ENCODE data around the gene VAC14. TPM values are rescaled to one million over a fixed set of nuclear protein-coding genes. Genes with fewer than 3 reads are reported as not detected.

The VAC14 gene
- polyA plus RNA-seq, 1 of the 3 experiments (the other 2 are of a cell fraction): 33.2 TPM

DNA sequence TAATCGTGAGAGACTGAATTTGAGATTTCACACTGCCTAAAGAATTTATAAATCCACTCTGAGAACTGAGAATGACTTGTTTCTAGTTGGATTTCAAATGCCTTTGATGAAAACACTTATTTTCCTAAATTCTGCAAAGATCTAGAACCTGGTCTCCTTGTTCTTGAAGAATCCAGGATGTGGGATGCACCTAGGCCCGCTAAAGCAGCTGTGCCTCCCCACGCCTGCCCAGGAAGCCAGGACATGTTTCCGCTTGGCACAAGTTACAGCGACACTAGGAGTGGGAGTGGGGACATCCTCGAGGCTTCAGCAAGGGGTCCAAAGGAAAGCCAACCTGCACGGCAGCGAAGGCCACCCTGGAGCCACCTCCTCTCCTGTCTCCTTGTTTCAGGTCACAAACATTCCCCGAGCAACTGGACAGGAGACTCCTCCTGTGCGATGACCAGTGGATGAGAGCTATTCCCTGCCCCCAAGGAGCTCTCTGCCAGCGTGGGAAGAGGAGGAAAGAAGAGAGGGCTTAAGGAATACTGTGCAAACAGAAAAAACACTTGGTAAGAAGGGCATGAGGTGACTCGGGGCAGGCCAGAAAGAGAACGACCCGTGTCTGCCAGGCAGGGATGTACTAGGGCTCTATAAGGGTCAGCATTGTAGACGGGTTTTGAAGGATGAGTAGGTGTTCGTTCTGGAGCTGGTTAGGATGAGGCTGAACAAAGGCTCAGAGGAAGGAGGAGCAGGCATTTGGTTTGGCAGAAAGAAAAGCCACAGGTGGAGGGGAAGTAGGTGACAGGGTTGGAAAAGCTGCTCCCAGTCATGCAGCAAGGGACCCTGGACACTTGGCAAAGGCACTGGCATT, 11.1 kb downstream of the VAC14 start (continued):
- TF ChIP-seq REST (IDR thresholded peaks at IDR 0.05; ENCODE audit: low read depth, low read length) (no peak), RCOR1 (IDR thresholded peaks at IDR 0.05; ENCODE audit: low read length) (no peak), RXRA (IDR thresholded peaks at IDR 0.05; ENCODE audit: borderline replicate concordance, low read depth) (no peak), GATA2 (CRISPR knock-in tag; IDR thresholded peaks at IDR 0.05) (no peak), RAD21 (IDR thresholded peaks at IDR 0.05; ENCODE audit: low read length) (no peak), NFIC (IDR thresholded peaks at IDR 0.05; ENCODE audit: borderline replicate concordance) (no peak), FOSL2 (IDR thresholded peaks at IDR 0.05; ENCODE audit: borderline replicate concordance, low read depth) (no peak), FOXM1 (IDR thresholded peaks at IDR 0.05; ENCODE audit: low read depth) (no peak), EZH2phosphoT487 (IDR thresholded peaks at IDR 0.05; ENCODE audit: borderline replicate concordance, low read depth) (no peak), NRF1 (IDR thresholded peaks at IDR 0.05; ENCODE audit: low read depth, low read length) (no peak)
- TF ChIP-seq, protein P1, sequence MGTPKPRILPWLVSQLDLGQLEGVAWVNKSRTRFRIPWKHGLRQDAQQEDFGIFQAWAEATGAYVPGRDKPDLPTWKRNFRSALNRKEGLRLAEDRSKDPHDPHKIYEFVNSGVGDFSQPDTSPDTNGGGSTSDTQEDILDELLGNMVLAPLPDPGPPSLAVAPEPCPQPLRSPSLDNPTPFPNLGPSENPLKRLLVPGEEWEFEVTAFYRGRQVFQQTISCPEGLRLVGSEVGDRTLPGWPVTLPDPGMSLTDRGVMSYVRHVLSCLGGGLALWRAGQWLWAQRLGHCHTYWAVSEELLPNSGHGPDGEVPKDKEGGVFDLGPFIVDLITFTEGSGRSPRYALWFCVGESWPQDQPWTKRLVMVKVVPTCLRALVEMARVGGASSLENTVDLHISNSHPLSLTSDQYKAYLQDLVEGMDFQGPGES (IDR thresholded peaks at IDR 0.05; ENCODE audit: low read depth, low read length): no peak
- TF ChIP-seq, protein P2, sequence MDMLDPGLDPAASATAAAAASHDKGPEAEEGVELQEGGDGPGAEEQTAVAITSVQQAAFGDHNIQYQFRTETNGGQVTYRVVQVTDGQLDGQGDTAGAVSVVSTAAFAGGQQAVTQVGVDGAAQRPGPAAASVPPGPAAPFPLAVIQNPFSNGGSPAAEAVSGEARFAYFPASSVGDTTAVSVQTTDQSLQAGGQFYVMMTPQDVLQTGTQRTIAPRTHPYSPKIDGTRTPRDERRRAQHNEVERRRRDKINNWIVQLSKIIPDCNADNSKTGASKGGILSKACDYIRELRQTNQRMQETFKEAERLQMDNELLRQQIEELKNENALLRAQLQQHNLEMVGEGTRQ (IDR thresholded peaks at IDR 0.05; ENCODE audit: borderline replicate concordance, low read depth, low read length): no peak

Data from SK-N-SH (cell line).